Ishikawa (cell line): Measurements from ENCODE around the gene MUC5AC.

Experiments
- CEBPB ChIP-seq: IDR thresholded peaks from 2 replicates; pipeline ENCODE4 v1.6.1; 2012
- CREB1 ChIP-seq: IDR thresholded peaks from 2 replicates; pipeline ENCODE4 v1.6.1; 2012; ENCODE audit warnings: low read depth
- EGR1 ChIP-seq: IDR thresholded peaks from 2 replicates; pipeline ENCODE4 v1.6.1; 2012
- EP300 ChIP-seq: IDR thresholded peaks from 2 replicates; pipeline ENCODE4 v1.6.1; 2012; ENCODE audit warnings: borderline replicate concordance
- FOXM1 ChIP-seq: IDR thresholded peaks from 2 replicates; pipeline ENCODE4 v1.6.1; 2012; ENCODE audit warnings: low read depth, borderline replicate concordance
- MAX ChIP-seq: IDR thresholded peaks from 2 replicates; pipeline ENCODE4 v1.6.1; 2012
- NFIC ChIP-seq: IDR thresholded peaks from 2 replicates; pipeline ENCODE4 v1.6.1; 2012
- RAD21 ChIP-seq: IDR thresholded peaks from 2 replicates; pipeline ENCODE4 v1.6.1; 2012; ENCODE audit warnings: low read depth
- REST ChIP-seq: IDR thresholded peaks from 2 replicates; pipeline ENCODE4 v1.6.1; 2012; ENCODE audit warnings: low read depth, mild to moderate bottlenecking
- TAF1 ChIP-seq: IDR thresholded peaks from 2 replicates; pipeline ENCODE4 v1.6.1; 2012; ENCODE audit warnings: low read depth, mild to moderate bottlenecking
- TCF12 ChIP-seq: IDR thresholded peaks from 2 replicates; pipeline ENCODE4 v1.6.1; 2012; ENCODE audit warnings: low read depth
- TEAD4 ChIP-seq: IDR thresholded peaks from 2 replicates; pipeline ENCODE4 v1.6.1; 2012
- USF1 ChIP-seq: IDR thresholded peaks from 2 replicates; pipeline ENCODE4 v1.6.1; 2012
- YY1 ChIP-seq: IDR thresholded peaks from 2 replicates; pipeline ENCODE4 v1.6.1; 2012; ENCODE audit warnings: low read depth
- ZBTB7A ChIP-seq: IDR thresholded peaks from 2 replicates; pipeline ENCODE4 v1.6.1; 2012; ENCODE audit warnings: low read depth

Gene MUC5AC

GRCh38 chr11:1241706-1242105, 84.0 kb downstream of the MUC5AC start:
- TF ChIP-seq ZBTB7A (no peak), MAX (no peak), RAD21 (no peak), CREB1 (no peak), TAF1 (no peak), TCF12 (no peak), CEBPB (no peak), REST (no peak), EGR1 (no peak), NFIC (no peak), YY1 (no peak), FOXM1 (no peak), USF1 (no peak), TEAD4 (no peak), EP300 (no peak)

GRCh38 chr11:1242289-1242688, 84.5 kb downstream of the MUC5AC start:
- TF ChIP-seq TCF12 (no peak), MAX (no peak), TEAD4 (no peak), YY1 (no peak), USF1 (no peak), FOXM1 (no peak), EP300 (no peak), CEBPB (no peak)
